Motor neuron (in vitro differentiated cells): ENCODE data around the gene MEGF11. TPM values are rescaled to one million over a fixed set of nuclear protein-coding genes. Genes with fewer than 3 reads are reported as not detected.
A peak's percentile ranks its signal among the peaks of the same experiment; 100 is the strongest.

Source experiments
- ATAC-seq, 8 experiments: fragments of 200-7000 bp; cut with Tn5 transposase; replicated peaks in 6 of 8; 2 replicates each; pipeline ENCODE4 v1.8.0; 2021; ENCODE audit warnings: mild to moderate bottlenecking in 8 of 8, moderate library complexity in 8 of 8
- H3K27ac ChIP-seq, 2 donors: fragments of 250-450 bp; sonication (Bioruptor Pico); 2 replicates each; pipeline ENCODE4 v1.9.0; 2021; ENCODE audit warnings: antibody characterized with exemption in 2 of 2, mild to moderate bottlenecking in 2 of 2, moderate library complexity in 1 of 2
- H3K4me1 ChIP-seq, 2 donors: fragments of 250-450 bp; sonication (Bioruptor Pico); replicated peaks in 1 of 2; 2 replicates each; pipeline ENCODE4 v1.6.1; 2021; ENCODE audit warnings: antibody characterized with exemption in 2 of 2, mild to moderate bottlenecking in 2 of 2, moderate library complexity in 1 of 2
- H3K4me3 ChIP-seq, 5 donors: fragments of 250-450 bp; sonication (Bioruptor Pico); 2 replicates each; pipeline ENCODE4 v1.9.0; 2021; ENCODE audit warnings: antibody characterized with exemption in 5 of 5, mild to moderate bottlenecking in 5 of 5, moderate library complexity in 4 of 5
- WGBS, 10 experiments: fragments of 450-650 bp; shearing (Covaris generic); methylation state at CpG; one replicate each; pipeline ENCODE4 v1.0.0; 2022; 5-methylcytosine and 5-hydroxymethylcytosine counted together
- in situ Hi-C, 9 experiments: fragments of 400-800 bp; cut with MboI; loops; one replicate each; pipeline ENCODE4 v1.15.0; 2021; ENCODE audit warnings: low sequenced_read_pairs in 9 of 9, low pct_unique_long_range_greater_than_20kb in 2 of 9; ENCODE audit not compliant: unreplicated experiment in 9 of 9
- total RNA-seq, 8 experiments: library from RNA; unstranded; fragments of 300-600 nt; gene quantifications; 2 replicates each; pipeline versions ENCODE4 v1.2.3 to v1.2.4, GENCODE V29; 2022

MEGF11 gene
- total RNA-seq, 8 experiments from 2014 or later = 2.8 to 18.2 (median 9.0) TPM

GRCh38 chr15:66135664-66136063 is 117.9 kb downstream of the MEGF11 start:
- H3K4me3 ChIP-seq = no peak overlapping the region
- WGBS, 10 experiments = 40 to 100% (median 92%) methylated on average over 1 of the region's 1 CpG; no CpG with 5 or more reads in 5 of the 10 experiments
- H3K4me1 ChIP-seq = peaks cover 61 to 73% of the 10 kb centered on the region in 2 donors

DNA sequence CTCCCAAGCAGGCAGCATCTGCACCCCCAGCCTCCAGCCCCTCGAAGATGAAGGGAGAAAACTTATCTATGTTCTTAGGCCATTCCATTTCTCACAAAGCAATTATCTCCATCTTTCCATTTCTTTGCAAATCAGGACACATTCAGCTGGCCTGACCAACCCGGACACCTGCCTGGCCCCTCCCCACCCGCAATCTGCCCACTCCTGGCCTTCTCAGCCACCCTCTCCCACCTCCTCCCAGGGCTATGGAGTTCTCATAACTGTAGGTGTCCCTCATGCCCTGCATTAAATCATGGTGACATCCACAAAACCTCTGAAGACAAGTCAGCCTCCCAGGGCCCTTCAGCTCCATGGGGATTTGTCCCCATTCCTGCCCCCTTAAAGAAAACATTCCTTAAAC is 119.3 kb downstream of the MEGF11 start:
- Histone ChIP-seq H3K4me1 (peaks cover 59 to 72% of the 10 kb centered on the region in 2 donors), H3K4me3 (no peak overlapping the region), H3K27ac (no peak overlapping the region)
- ATAC-seq = no peak
- WGBS, 10 experiments = 0 to 100% (median 40%) methylated on average over 1 of the region's 3 CpGs; no CpG with 5 or more reads in 7 of the 10 experiments
- in situ Hi-C loops = no loop called here

More at GRCh38 chr15:66135664-66136063, 117.9 kb downstream of the MEGF11 start:
- H3K27ac ChIP-seq = peak overlapping the region in 1 of 2 donors; percentile 5
- ATAC-seq = no peak
- in situ Hi-C loops = no loop called here

- 33 to 90% (median 79%) methylated on average over 1 to 9 of the region's 10 CpGs for WGBS, 10 experiments
- Histone ChIP-seq H3K27ac (no peak overlapping the region), H3K4me1 (peaks cover 59 to 70% of the 10 kb centered on the region in 2 donors), H3K4me3 (no peak overlapping the region)
- no peak for ATAC-seq
- in situ Hi-C loops = no loop called here
Observed at GRCh38 chr15:66133247-66133885, 120.2 kb downstream of the MEGF11 start.

DNA sequence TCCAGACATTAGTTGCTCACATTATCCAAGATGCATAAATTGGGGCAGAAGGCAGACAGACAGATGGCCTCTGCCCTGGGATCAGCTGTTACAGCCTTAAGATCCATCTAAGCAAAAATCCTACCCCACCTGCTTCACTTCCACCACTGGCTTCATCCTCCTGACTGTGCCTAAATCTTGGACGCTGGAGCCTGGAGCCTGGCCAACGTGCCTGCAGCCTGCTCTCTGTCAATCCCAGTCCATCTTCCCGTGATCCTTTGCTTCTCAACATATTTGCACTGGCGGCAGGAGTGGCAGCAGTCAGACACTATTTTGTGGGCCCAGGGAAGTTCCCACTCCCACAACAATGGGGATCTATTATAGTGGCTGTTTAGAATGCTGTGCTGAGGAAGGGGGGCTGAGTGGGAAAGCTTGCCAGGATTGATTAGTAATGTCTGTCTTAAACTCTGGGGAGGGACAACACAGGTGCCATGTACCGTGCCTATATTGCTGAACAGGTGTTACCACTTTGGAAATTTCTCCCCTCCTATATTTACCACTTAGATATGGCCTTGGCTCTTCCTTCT is 121.2 kb downstream of the MEGF11 start:
- ATAC-seq = no peak
- no peak overlapping the region for H3K27ac ChIP-seq
- peaks cover 61 to 70% of the 10 kb centered on the region in 2 donors for H3K4me1 ChIP-seq
- 28 to 80% (median 74%) methylated on average over 1 to 5 of the region's 5 CpGs; no CpG with 5 or more reads in 4 of the 10 experiments for WGBS, 10 experiments
- in situ Hi-C loops = no loop called here
- H3K4me3 ChIP-seq = no peak overlapping the region

- Histone ChIP-seq H3K4me3 (no peak overlapping the region), H3K4me1 (peaks cover 65 to 70% of the 10 kb centered on the region in 2 donors), H3K27ac (no peak overlapping the region)
- 86 to 95% methylated on average over 2 to 6 of the region's 6 CpGs; no CpG with 5 or more reads in 8 of the 10 experiments for WGBS, 10 experiments
- no peak for ATAC-seq
- in situ Hi-C loops = no loop called here
Observed at GRCh38 chr15:66131831-66132230, 121.7 kb downstream of the MEGF11 start.

GRCh38 chr15:66131200-66131599 is 122.3 kb downstream of the MEGF11 start:
- peaks cover 72 to 73% of the 10 kb centered on the region in 2 donors for H3K4me1 ChIP-seq

DNA sequence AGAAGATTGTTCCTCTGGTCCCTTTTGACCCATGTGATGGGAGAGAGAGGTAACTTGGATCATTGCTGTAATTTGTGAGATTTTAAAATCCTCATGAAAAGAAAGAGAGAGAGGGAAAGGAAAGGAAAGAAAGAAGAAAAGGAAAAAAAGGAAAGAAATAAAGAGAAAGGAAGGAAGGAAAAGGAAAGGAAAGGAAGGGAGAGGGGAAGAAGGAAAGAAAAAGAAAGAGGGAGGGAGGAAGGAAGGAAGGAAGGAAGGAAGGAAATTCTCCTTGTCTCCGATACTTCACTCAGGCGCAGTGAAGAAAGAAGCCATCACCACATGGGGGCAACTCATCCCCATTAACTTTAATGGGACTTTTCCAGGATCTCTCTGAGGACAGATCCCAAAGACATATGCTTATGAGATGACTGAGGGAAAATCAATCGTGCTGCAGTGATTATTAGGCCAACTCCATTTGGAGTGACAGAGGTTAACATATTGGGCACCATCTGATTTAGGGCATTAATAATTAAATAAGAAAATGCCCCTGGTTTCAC is 123.0 kb downstream of the MEGF11 start:
- in situ Hi-C loops = no loop called here
- no peak for ATAC-seq
- WGBS, 10 experiments = 0 to 87% (median 72%) methylated on average over 1 to 3 of the region's 3 CpGs; no CpG with 5 or more reads in 3 of the 10 experiments
- Histone ChIP-seq H3K27ac (no peak overlapping the region), H3K4me1 (peaks cover 74 to 77% of the 10 kb centered on the region in 2 donors), H3K4me3 (no peak overlapping the region)

More at GRCh38 chr15:66131200-66131599, 122.3 kb downstream of the MEGF11 start:
- in situ Hi-C loops = no loop called here
- 0 to 100% (median 83%) methylated on average over 1 to 3 of the region's 4 CpGs; no CpG with 5 or more reads in 4 of the 10 experiments for WGBS, 10 experiments
- peak in 3 of 8 experiments; percentile 60 to 81 (median 80) for ATAC-seq
- no peak overlapping the region for H3K27ac ChIP-seq
- H3K4me3 ChIP-seq = no peak overlapping the region

DNA sequence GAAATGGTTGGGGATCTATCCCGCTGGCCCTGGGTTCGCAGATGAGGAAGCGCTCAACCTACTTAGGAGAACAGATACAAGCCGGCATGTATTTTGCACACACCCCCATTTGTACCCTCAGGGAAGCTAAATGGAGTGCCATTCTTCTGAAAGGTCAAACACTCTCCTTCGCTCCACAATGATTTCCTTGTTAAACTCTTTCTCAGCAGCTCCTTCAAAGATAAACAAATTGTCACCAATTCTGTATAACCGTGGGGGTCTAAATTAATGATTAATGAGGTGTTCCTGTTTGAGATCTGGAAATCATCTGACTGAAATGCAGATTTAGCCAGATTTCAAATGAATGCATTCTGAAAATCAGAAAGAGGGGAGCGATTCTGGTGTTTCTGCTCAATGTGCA is 124.0 kb downstream of the MEGF11 start:
- Histone ChIP-seq H3K4me3 (no peak overlapping the region), H3K4me1 (peaks cover 78 to 79% of the 10 kb centered on the region in 2 donors), H3K27ac (no peak overlapping the region)
- WGBS, 10 experiments = 0 to 64% (median 52%) methylated on average over 1 to 6 of the region's 7 CpGs; no CpG with 5 or more reads in 3 of the 10 experiments
- no peak for ATAC-seq
- in situ Hi-C loops = no loop called here

DNA sequence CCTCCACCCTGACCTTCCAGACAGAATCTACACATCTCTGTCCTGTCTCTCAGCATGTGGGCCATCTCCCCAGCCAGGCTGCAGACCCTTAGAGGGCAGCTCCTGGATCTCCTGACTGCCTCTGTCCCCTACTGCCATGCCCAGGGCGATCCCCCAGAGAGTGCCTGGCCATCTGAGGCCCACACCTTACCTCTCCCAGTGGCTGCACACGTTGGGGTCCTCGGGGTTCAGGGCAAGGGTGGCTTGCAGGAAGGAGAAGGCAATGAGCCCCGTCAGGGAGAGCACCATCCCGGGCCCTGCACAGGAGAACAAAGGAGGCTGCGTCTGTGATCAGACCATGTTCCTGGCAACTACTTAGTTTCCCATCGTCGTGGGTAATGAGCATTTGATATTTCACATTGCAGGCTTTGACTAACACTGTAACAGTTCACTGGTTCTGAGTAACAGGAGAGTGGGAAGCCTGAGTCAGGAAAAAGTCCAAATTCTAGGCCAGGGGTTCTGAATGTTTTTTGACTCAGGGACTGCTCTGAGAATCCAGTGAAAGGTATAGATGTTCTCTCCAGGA is 125.4 kb downstream of the MEGF11 start:
- 73% methylated on average over 5 of the region's 8 CpGs; no CpG with 5 or more reads in 9 of the 10 experiments for WGBS, 10 experiments
- in situ Hi-C loops = no loop called here
- ATAC-seq = peak in 1 of 8 experiments; percentile 25

DNA sequence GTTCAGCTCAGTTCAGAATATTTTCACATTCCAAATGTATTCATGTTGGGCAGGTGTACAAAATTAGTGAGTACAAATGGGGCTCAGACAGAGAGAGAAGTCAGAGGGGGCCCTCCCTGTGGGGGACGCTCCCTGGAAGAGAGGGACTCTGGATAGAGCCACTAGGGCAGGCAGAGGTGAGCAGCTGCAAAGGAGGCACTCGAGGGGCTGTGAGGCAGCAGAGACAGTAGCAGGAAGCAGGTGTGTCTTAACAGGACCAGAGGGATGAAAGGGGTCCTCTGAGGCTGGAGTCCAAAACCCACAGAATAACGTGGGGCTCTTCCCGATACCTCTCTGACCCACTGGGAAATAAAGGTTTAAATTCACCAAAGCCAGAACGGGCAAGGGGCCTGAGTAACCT is 127.1 kb downstream of the MEGF11 start:
- peak overlapping the region; percentile 49 to 65 for H3K27ac ChIP-seq
- in situ Hi-C loops = no loop called here
- peak in 5 of 8 experiments; percentile 23 to 51 (median 48) for ATAC-seq
- H3K4me1 ChIP-seq = peaks cover 67 to 74% of the 10 kb centered on the region in 2 donors
- no peak overlapping the region for H3K4me3 ChIP-seq
- 0 to 72% (median 59%) methylated on average over 1 to 5 of the region's 5 CpGs; no CpG with 5 or more reads in 3 of the 10 experiments for WGBS, 10 experiments

More for the DNA sequence above, 125.4 kb downstream of the MEGF11 start:
- Histone ChIP-seq H3K27ac (no peak overlapping the region), H3K4me3 (no peak overlapping the region), H3K4me1 (peaks cover 71 to 75% of the 10 kb centered on the region in 2 donors)

DNA sequence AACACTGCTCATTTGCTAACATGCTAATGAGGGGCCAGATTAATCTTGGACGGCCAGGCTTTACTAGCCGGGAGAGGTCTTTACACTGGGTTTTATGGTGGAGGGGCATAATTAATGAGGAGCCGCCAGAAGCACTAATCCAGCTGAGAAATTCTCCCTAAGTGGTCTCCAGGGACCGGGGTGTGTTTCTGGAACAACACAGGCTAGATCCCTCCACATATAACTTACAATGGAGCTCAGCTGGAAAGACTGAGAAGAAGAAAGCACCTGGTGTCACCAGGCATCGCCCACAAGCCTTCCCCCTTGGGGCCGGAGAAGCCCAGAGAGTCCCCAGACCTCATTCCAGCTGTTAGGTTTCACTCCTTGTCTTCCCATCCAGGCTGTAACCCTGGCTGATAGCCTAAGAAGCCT is 127.5 kb downstream of the MEGF11 start:
- WGBS, 10 experiments = 0 to 36% (median 18%) methylated on average over 2 to 4 of the region's 6 CpGs; no CpG with 5 or more reads in 5 of the 10 experiments
- ATAC-seq = peak in 5 of 8 experiments; percentile 62 to 79 (median 68)
- in situ Hi-C loops = no loop called here

GRCh38 chr15:66124651-66125050 is 128.9 kb downstream of the MEGF11 start:
- H3K4me1 ChIP-seq = peaks cover 51 to 59% of the 10 kb centered on the region in 2 donors
- 0 to 67% (median 25%) methylated on average over 1 to 2 of the region's 2 CpGs; no CpG with 5 or more reads in 6 of the 10 experiments for WGBS, 10 experiments
- peak in 3 of 8 experiments; percentile 6 to 35 (median 25) for ATAC-seq
- in situ Hi-C loops = no loop called here
- H3K27ac ChIP-seq = peak overlapping the region in 1 of 2 donors; percentile 32
- no peak overlapping the region for H3K4me3 ChIP-seq

More for the DNA sequence above, 127.5 kb downstream of the MEGF11 start:
- H3K4me1 ChIP-seq = peaks cover 63 to 71% of the 10 kb centered on the region in 2 donors
- no peak overlapping the region for H3K4me3 ChIP-seq
- H3K27ac ChIP-seq = peak overlapping the region; percentile 49 to 65

DNA sequence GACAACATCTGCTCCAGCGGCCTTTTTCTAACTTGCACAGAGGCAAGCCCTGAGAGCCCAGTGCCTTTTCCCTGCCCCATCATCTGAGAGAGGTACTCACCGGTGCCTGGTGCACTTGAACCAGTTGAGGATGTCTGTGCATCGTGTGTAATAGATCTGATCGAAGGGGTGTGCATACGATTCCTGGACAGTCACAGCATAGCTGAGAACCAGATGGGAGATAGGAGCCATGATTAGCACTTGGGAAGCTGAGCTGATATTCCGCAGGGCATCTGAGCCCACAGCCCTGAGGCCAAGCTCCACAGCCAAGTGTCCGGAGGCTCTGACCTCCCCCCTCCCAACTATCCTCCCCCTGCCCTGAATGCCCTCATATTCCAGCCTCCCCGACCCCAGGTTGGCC is 129.8 kb downstream of the MEGF11 start:
- Histone ChIP-seq H3K4me1 (peaks cover 42 to 54% of the 10 kb centered on the region in 2 donors), H3K27ac (no peak overlapping the region), H3K4me3 (no peak overlapping the region)
- WGBS, 10 experiments = 40 to 100% (median 96%) methylated on average over 1 to 2 of the region's 8 CpGs; no CpG with 5 or more reads in 2 of the 10 experiments
- ATAC-seq = no peak
- in situ Hi-C loops = no loop called here
